Stimulated activated naive CD8-positive, alpha-beta T cell treated with anti-CD3 and anti-CD28 coated beads, Interleukin-15, Interleukin-2, amounts not matched to agents 100 U/mL and 50 U/mL, for 24 hours (primary cell): ENCODE data around the gene PLD3.

Experiments used
- ATAC-seq: fragments of 150-1000 bp; cut with Tn5 transposase; one replicate; pipeline ENCODE4 v1.10.0; 2021
- DNase-seq: peaks from one replicate; pipeline ENCODE4 v3.0.0; 2021

PLD3 gene

GRCh38 chr19:40414542-40415535, 66.3 kb downstream of the PLD3 start:
- DNase-seq, result no peak
- no peak for ATAC-seq

DNA sequence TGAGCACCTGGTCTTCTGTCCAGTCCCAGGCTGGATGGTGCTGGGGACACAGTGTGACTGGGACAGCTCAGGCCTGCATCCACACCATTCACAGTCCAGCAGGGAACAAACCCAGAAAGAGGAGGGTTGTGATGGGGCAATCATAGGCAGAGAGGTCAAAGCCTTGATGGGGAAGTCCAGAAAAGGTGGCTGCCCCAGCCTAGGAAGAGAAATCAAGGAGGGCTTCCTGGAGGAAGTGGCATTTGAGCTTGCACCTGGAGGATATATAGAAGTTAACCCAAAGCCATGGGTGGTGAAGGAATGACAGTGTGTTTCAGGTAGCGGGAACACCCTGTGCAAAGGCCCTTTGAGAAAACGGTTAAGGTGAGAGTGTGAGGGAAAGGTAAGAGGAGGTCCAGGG, 67.3 kb downstream of the PLD3 start:
- ATAC-seq (no peak), DNase-seq (no peak)

- ATAC-seq (no peak), DNase-seq (no peak)
Measured at GRCh38 chr19:40416918-40417642, 68.6 kb downstream of the PLD3 start.

GRCh38 chr19:40417643-40417981, 69.1 kb downstream of the PLD3 start:
- DNase-seq, result no peak
- ATAC-seq, result no peak

DNA sequence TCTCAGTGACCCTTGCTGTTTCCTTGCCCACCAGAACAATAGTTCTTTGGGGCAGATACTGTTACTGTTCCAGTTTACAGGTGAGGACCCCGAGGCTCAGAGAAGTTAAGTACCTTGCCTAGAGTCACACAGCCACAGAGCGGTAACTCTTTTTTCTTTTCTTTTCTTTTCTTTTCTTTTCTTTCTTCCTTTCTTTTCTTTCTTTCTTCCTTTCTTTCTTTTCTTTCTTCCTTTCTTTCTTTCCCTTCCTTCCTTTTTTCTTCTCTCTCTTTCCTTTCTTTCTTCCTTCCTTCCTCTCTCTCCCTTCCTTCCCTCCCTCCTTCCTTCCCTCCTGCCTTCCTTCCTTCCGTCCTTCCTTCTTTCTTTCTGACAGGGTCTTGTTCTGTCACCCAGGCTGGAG, 69.5 kb downstream of the PLD3 start:
- DNase-seq, result no peak

DNA sequence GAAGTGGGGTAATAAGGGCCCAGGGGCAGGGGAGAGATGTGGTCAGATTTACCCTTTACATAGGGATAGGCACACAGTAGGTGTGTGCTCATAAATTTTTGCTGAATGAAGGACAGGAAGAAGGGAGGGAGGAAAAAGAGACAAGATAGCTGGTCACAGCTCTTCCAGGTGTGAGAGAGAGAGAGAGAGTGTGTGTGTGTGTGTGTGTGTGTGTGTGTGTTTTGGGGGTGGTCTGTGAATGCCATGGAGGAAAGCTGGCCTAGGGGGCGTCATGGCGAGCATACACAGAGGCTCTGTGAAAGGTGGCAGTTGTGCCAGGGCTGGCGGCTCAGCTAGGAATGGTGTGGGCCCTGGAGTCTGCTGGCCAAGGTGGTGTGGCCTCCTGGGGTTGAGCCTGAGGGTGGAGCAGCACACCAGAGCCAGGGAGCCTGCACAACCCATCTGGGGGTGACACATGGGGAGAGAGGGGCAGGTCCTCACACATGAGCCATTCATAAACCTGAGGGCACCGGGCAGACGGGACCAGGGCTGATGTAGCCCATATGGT, 70.6 kb downstream of the PLD3 start:
- DNase-seq (no peak), ATAC-seq (no peak)

More for the DNA sequence above, 69.5 kb downstream of the PLD3 start:
- ATAC-seq, result no peak

- no peak for ATAC-seq
- no peak for DNase-seq
Measured at GRCh38 chr19:40419780-40420179, 71.3 kb downstream of the PLD3 start.

DNA sequence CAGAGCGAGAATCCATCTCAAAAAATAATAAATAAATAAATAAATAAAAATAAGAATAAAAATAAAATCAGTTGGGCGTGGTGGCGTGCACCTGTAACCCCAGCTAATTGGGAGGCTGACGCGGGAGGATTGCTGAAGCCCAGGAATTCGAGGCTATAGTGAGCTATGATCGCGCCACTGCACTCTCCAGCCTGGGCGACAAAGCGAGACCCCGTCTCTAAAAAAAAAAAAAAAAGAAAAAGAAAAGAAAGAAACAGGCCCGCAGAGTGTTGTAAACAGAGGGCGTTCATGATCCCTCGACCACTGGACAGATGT, 71.9 kb downstream of the PLD3 start:
- ATAC-seq (no peak), DNase-seq (no peak)

- DNase-seq (peak; percentile 84), ATAC-seq (peak; percentile 47)
Measured at GRCh38 chr19:40420766-40421765, 72.6 kb downstream of the PLD3 start.

DNA sequence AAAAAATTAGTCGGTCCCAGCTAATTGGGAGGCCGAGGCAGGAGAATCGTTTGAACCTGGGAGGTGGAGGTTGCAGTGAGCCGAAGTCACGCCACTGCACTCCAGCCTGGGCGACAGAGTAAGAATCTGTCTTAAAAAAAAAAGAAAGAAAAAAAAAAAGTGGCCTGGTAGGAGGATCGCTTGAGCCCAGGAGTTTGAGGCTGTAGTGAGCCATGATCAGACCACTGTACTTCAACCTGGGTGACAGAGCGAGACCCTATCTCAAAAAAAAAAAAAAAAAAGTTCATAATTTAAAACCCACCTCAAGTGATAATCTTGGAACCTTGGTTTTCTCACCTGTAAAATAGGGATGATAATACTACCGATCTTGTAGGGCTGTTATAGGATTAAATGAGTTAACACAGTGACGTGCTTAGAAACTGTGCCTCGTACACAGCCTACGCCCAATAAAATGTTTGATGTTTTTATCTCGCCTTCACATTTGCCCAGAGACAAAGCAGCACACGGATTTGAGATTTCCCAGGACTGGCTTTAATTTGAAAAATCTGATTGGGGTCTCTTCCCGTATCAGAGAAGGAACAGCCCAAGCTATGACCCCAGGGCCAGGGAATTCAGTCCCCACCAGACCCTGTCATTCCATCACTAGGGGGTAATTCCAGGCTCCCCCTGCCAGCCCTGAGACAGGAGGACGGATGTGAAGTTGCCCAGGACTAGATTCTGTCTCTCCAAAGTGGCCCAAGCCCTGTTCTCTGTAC, 73.7 kb downstream of the PLD3 start:
- no peak for ATAC-seq
- no peak for DNase-seq

- DNase-seq, result no peak
- ATAC-seq, result no peak
Measured at GRCh38 chr19:40422748-40423566, 74.5 kb downstream of the PLD3 start.

- no peak for DNase-seq
- ATAC-seq, result no peak
Measured at GRCh38 chr19:40423938-40424337, 75.4 kb downstream of the PLD3 start.

DNA sequence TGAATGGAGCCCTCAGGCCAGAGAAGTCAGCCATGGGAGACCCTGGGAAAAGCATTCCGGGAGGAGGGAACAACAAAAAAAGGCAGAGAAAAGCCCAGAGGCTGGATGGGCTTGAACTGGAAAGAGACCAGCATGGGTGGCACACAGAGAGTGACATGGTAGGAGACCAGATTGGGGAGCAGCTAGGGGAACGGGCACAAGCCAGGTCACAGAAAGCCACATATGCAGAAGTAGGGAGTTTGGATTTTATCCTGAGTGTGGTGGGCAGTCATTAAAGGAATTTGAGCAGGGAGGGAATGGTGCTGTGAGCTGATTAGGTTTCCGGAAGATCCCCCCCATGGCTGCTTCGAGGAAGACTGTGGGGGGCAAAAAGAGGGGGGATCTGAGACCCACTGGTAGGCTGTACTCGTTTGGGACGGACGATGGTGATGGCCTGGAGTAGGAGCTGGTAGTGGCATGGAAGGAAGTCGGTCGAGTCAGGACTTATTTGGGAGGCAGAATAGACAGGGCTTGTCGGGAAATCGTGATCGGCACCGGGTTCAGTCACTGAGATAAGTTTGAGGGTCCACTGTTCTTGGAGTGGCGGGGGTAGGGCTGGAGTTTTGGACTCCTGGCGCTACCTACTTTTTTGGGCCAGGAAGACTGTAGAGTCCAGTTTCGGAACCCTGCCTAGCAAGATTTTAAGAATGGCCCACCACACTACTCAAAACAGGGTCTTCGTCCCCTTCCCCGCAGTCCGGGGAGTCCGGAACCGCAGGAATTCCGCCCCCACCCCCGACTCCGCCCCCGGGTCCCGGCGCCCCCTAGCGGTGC, 76.3 kb downstream of the PLD3 start:
- peak; percentile 26 for DNase-seq
- no peak for ATAC-seq

- ATAC-seq, result peak; percentile 90
- peak; percentile 100 for DNase-seq
Measured at GRCh38 chr19:40425450-40426287, 77.2 kb downstream of the PLD3 start, which contains the start of gene SERTAD1. Gene SERTAD1, minus strand, starts transcription at chr19:40425992. Its CDS starts 2,446 bp downstream, at chr19:40423546.
